Colonic mucosa (tissue), 4 donors: ENCODE data around the gene SAP30L. TPM values are rescaled to one million over a fixed set of nuclear protein-coding genes. Genes with fewer than 3 reads are reported as not detected.

Experiments used
- DNase-seq: peaks from one replicate; pipeline ENCODE4 v3.0.0-alpha.2; 2020
- H3K27ac ChIP-seq: fragments of 200-600 bp; one replicate; pipeline ENCODE4 v1.8.0; 2021
- H3K27me3 ChIP-seq: fragments of 200-600 bp; one replicate; pipeline ENCODE4 v1.8.0; 2021
- H3K36me3 ChIP-seq: fragments of 200-600 bp; one replicate; pipeline ENCODE4 v1.8.0; 2021
- H3K4me1 ChIP-seq: fragments of 200-600 bp; one replicate; pipeline ENCODE4 v1.8.0; 2021; ENCODE audit warnings: mild to moderate bottlenecking
- H3K4me3 ChIP-seq: fragments of 200-600 bp; one replicate; pipeline ENCODE4 v1.8.0; 2021
- H3K9ac ChIP-seq, 2 donors: one replicate each; pipeline ENCODE4 v1.7.0; 2013; ENCODE audit warnings: control low read depth in 2 of 2, low read depth in 2 of 2, low read length in 2 of 2
- H3K9me3 ChIP-seq: fragments of 200-600 bp; one replicate; pipeline ENCODE4 v1.8.0; 2021
- CTCF ChIP-seq: fragments of 200-600 bp; IDR thresholded peaks from one replicate; pipeline ENCODE4 v1.8.0; 2022; ENCODE audit warnings: antibody characterized with exemption, mild to moderate bottlenecking
- intact Hi-C: fragments of 100-400 bp; cut with DNase I; formaldehyde crosslinking; loops from one replicate; pipeline ENCODE4 v1.14.1; 2022
- total RNA-seq, 2 donors: library from RNA; stranded (reverse); fragmentation: NEBNext Ultra II Directional in 1 of 2; extraction: Animal tissue kit (Norgen Biotek cat#: 25700) in 1 of 2; gene quantifications; one replicate each; pipeline ENCODE4 v1.2.1, GENCODE V29; 2021
- donor health status: healthy.
- donor health status: DM: no; HTN: no; CAD: no.
- donor health status: DM: no; HTN: no; CAD: no.

Gene SAP30L
- total RNA-seq, 2 donors from 2014 or later, result 38.2 to 47.0 TPM

GRCh38 chr5:154465169-154465568, 19.4 kb downstream of the SAP30L start:
- intact Hi-C loops, result no loop called here
- no peak for DNase-seq
- no peaks in the 10 kb centered on the region for H3K4me1 ChIP-seq
- H3K36me3 ChIP-seq, result no peaks in the 10 kb centered on the region
- H3K9ac ChIP-seq, result no peak overlapping the region
- no peak overlapping the region for H3K4me3 ChIP-seq
- TF ChIP-seq CTCF, result no peak
- H3K27ac ChIP-seq, result no peak overlapping the region
- peaks cover 3% of the 10 kb centered on the region for H3K27me3 ChIP-seq
- no peaks in the 10 kb centered on the region for H3K9me3 ChIP-seq

GRCh38 chr5:154466147-154466546, 20.4 kb downstream of the SAP30L start:
- TF ChIP-seq CTCF, result no peak
- no peaks in the 10 kb centered on the region for H3K36me3 ChIP-seq
- no peak overlapping the region for H3K27ac ChIP-seq
- H3K9ac ChIP-seq, result no peak overlapping the region
- intact Hi-C loops, result loop anchor here (2.0 kb wide), 1 partner anchor 145 kb away; no protein-coding TSS in a partner anchor
- no peaks in the 10 kb centered on the region for H3K4me1 ChIP-seq
- peaks cover 12% of the 10 kb centered on the region for H3K27me3 ChIP-seq
- no peaks in the 10 kb centered on the region for H3K9me3 ChIP-seq
- no peak for DNase-seq
- H3K4me3 ChIP-seq, result no peak overlapping the region

- no peak for TF ChIP-seq CTCF
- Histone ChIP-seq H3K9ac (no peak overlapping the region), H3K4me1 (no peaks in the 10 kb centered on the region), H3K27ac (no peak overlapping the region), H3K9me3 (no peaks in the 10 kb centered on the region), H3K27me3 (peaks cover 17% of the 10 kb centered on the region), H3K4me3 (no peak overlapping the region), H3K36me3 (no peaks in the 10 kb centered on the region)
- DNase-seq, result no peak
- intact Hi-C loops, result loop anchor here (2.0 kb wide), 1 partner anchor 144 kb away; no protein-coding TSS in a partner anchor
Observed at GRCh38 chr5:154466671-154467070, 20.9 kb downstream of the SAP30L start.

DNA sequence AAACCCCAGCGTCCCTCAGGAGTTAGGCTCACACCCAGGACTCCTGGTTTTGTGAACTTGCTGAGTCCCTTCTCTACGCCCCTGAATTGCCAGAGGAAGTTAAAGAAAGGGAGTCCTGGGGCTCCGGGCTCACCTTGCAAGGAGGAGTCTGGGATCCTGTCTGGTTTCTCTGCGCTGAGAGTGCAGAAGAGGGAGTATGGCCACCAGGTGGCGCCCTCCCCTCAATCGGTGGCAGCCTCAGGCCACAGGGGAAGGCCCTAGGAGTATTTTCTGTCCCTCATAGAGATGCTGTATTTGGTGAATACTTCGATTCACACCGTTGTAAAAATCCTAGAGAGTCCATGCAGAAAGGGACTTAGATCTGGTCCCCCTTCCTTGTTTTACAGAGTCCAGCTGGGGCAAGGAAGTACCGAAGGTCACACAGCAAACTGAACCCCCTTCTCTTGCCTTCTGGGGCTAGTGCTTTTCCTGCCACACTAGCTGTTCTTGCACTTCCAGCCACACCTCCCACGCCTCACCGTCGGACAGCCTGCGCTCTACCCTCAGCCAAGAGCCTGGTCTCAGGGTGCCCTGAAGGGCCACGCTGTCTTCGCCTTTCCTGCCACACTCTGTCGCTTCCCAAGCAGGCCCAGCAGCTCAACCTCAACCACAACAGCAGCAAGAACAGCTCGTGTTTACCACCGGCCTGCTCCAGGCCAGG, 22.0 kb downstream of the SAP30L start:
- H3K9me3 ChIP-seq, result no peaks in the 10 kb centered on the region
- H3K4me3 ChIP-seq, result no peak overlapping the region
- no peaks in the 10 kb centered on the region for H3K4me1 ChIP-seq
- peaks cover 28% of the 10 kb centered on the region for H3K27me3 ChIP-seq
- no peak overlapping the region for H3K27ac ChIP-seq
- no peak overlapping the region for H3K9ac ChIP-seq
- peak; percentile 79 for DNase-seq
- TF ChIP-seq CTCF, result peak; percentile 92
- H3K36me3 ChIP-seq, result no peaks in the 10 kb centered on the region
- intact Hi-C loops, result loop anchor here (2.0 kb wide), 1 partner anchor 143 kb away; no protein-coding TSS in a partner anchor

- H3K9me3 ChIP-seq, result no peaks in the 10 kb centered on the region
- no peaks in the 10 kb centered on the region for H3K36me3 ChIP-seq
- H3K9ac ChIP-seq, result no peak overlapping the region
- no peak for TF ChIP-seq CTCF
- H3K27me3 ChIP-seq, result peaks cover 51% of the 10 kb centered on the region
- DNase-seq, result no peak
- intact Hi-C loops, result no loop called here
- no peak overlapping the region for H3K27ac ChIP-seq
- H3K4me3 ChIP-seq, result no peak overlapping the region
- H3K4me1 ChIP-seq, result no peaks in the 10 kb centered on the region
Observed at GRCh38 chr5:154470137-154470536, 24.3 kb downstream of the SAP30L start.
